HG02798 (cell line): ENCODE results near the gene POLD3.

Experiments
- ATAC-seq: cut with Tn5 transposase; IDR thresholded peaks from one replicate; pipeline ENCODE4 v1.9.1; 2021; ENCODE audit warnings: mild to moderate bottlenecking; ENCODE audit not compliant: unreplicated experiment, poor library complexity

Gene POLD3

DNA sequence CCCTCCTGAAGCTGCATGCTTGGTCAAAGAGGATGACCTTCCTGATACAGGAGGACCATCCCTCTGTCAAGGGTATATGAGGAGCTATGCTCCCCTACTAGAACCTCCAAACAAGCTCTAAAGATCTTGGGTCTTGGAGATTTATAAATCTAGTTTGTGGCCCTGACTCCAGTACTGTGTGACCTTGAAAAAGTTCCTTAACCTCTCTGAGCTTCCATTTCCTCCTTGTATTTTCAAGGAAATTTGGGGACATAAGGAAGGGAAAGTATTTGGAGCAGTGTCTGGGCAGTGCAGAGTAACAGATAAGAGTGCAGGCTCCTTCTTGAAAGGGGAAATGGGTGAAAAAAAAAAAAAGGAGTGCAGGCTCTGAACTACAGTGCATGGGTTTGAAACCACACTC, 93.0 kb downstream of the POLD3 start:
- ATAC-seq, result no peak

DNA sequence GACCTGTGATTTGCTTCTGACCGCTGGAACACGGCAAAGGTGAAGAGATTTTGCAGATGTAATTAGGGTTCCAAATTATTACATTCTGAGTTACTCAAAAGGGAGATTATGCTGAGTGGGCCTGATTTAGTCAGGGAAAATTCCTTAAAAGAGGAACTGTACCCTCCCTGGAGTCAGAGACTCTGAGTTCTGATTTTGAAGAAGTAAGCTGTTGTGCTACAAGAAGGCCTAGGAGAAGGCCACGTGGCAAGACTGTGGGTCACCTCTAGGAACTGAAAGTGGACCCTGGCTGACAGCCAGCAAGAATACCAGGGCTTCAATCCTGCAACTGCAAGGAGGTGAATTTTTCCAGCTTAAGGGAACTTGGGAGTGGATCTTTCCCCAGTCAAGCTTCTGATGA, 93.5 kb downstream of the POLD3 start:
- ATAC-seq, result no peak

GRCh38 chr11:74686792-74687191, 94.4 kb downstream of the POLD3 start:
- no peak for ATAC-seq

- ATAC-seq, result no peak
These were observed 95.0 kb downstream of the POLD3 start for GRCh38 chr11:74687237-74688023.

DNA sequence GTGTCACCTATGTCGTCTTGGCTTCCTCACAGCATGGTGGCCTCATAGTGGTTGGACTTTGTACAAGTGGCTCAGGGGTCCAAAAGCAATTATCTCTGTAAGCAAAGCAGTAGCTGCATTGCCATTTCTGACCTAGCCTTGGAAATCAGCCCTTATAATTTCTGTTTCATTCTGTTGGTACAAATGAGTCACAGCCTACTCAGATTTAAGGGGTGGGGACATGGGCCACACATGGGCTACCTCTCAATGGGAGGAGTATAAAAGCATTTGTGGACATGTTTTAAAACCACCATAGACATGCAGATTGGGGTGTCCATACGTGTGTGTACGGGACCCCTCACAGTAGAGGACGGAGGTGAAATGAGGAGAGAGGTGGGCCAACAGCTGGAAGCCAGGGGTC, 97.3 kb downstream of the POLD3 start:
- ATAC-seq, result no peak

DNA sequence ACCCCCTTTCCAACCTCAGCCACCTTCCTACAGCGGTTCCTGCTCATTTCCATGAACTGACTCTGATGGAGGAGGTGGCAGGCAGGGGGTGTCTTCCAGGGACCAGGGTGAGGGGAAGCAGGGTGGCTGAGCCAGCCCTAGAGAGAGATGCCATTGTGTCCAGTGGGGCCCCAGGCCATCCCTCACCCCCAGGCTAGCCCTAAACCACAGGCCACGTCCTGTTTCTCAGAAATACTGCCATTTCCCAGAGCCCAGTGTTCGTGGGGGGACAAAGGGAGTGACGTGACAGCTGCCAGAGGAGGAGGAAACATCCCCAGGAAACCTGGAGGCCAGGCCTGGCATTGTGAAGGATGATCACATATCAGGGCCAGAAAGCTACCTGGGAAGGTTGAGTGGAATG, 99.4 kb downstream of the POLD3 start:
- no peak for ATAC-seq
